ENCODE measurements around the gene GNAI2. TPM values are rescaled to one million over a fixed set of nuclear protein-coding genes. Genes with fewer than 3 reads are reported as not detected.

Gene GNAI2
- total and polyA plus RNA-seq, 7 experiments from 2014 or later, result 225 to 527 (median 397) TPM

GRCh38 chr3:50262778-50263177 lies 26.8 kb downstream of the GNAI2 start:
- Mint-ChIP-seq H3K4me1 (peaks cover 0 to 12% (median 3%) of the 10 kb centered on the region in 7 donors), H3K27ac (no peak overlapping the region), H3K27me3 (peaks cover 0 to 19% (median 0%) of the 10 kb centered on the region in 5 donors), H3K36me3 (peaks cover 0 to 5% (median 0%) of the 10 kb centered on the region in 5 donors), H3K4me3 (no peak overlapping the region), H3K9me3 (no peaks in the 10 kb centered on the region)
- POLR2A ChIA-PET, result interaction anchor here (0.7 kb wide), 1 partner anchor 71 kb away, joined by 3 read pairs; no protein-coding TSS in a partner anchor
- Histone ChIP-seq H3K27me3 (ENCODE audit: control insufficient read depth in 2 of 2, insufficient read depth in 2 of 2, low read length in 2 of 2) (no peaks in the 10 kb centered on the region), H3K4me1 (ENCODE audit: control insufficient read depth in 2 of 2, insufficient read depth in 2 of 2, low read length in 2 of 2) (peaks cover 6% of the 10 kb centered on the region in 2 donors), H3K36me3 (ENCODE audit: control insufficient read depth in 2 of 3, insufficient read depth in 3 of 3, low read length in 3 of 3) (peaks cover 0 to 18% (median 0%) of the 10 kb centered on the region in 3 experiments), H3K9me3 (ENCODE audit: control insufficient read depth in 2 of 3, low read length in 3 of 3) (no peaks in the 10 kb centered on the region), H3K4me3 (ENCODE audit: low read length) (no peak overlapping the region), H3K27ac (ENCODE audit: low read depth, low read length) (no peak overlapping the region)
- DNase-seq, result no peak
- intact Hi-C loops (cut with micrococcal nuclease), result no loop called here
- CTCF ChIA-PET, result interaction anchor here (0.6 to 1.4 kb wide), 4 partner anchors 16 to 71 kb away, joined by 3 to 6 read pairs (median 4); partner anchors contain the start of gene IFRD2
- no peak for ATAC-seq

GRCh38 chr3:50263478-50264382 lies 27.7 kb downstream of the GNAI2 start:
- no peaks in the 10 kb centered on the region for H3K27me3 ChIP-seq (ENCODE audit: control insufficient read depth in 2 of 2, insufficient read depth in 2 of 2, low read length in 2 of 2)
- peaks cover 0 to 8% (median 0%) of the 10 kb centered on the region in 3 experiments for H3K36me3 ChIP-seq (ENCODE audit: control insufficient read depth in 2 of 3, insufficient read depth in 3 of 3, low read length in 3 of 3)
- no peaks in the 10 kb centered on the region for H3K9me3 Mint-ChIP-seq
- H3K27ac Mint-ChIP-seq, result no peak overlapping the region
- no peak overlapping the region for H3K4me3 ChIP-seq (ENCODE audit: low read length)
- no peak overlapping the region for H3K27ac ChIP-seq (ENCODE audit: low read depth, low read length)
- H3K4me1 Mint-ChIP-seq, result peaks cover 0 to 12% (median 3%) of the 10 kb centered on the region in 7 donors
- H3K36me3 Mint-ChIP-seq, result no peaks in the 10 kb centered on the region
- peaks cover 6% of the 10 kb centered on the region in 2 donors for H3K4me1 ChIP-seq (ENCODE audit: control insufficient read depth in 2 of 2, insufficient read depth in 2 of 2, low read length in 2 of 2)
- POLR2A ChIA-PET, result interaction anchor here (0.6 to 0.7 kb wide), 2 partner anchors 40 to 70 kb away, joined by 3 to 5 read pairs; no protein-coding TSS in a partner anchor
- intact Hi-C loops (cut with micrococcal nuclease), result no loop called here
- ATAC-seq (no peak), DNase-seq (no peak)
- peaks cover 0 to 28% (median 0%) of the 10 kb centered on the region in 5 donors for H3K27me3 Mint-ChIP-seq
- H3K4me3 Mint-ChIP-seq, result no peak overlapping the region
- CTCF ChIA-PET, result interaction anchor here (0.6 to 1.4 kb wide), 5 partner anchors 17 to 359 kb away, joined by 3 to 6 read pairs (median 4); partner anchors contain the start of gene IFRD2
- no peaks in the 10 kb centered on the region for H3K9me3 ChIP-seq (ENCODE audit: control insufficient read depth in 2 of 3, low read length in 3 of 3)

GRCh38 chr3:50264383-50264963 lies 28.5 kb downstream of the GNAI2 start:
- H3K9me3 Mint-ChIP-seq, result no peaks in the 10 kb centered on the region
- intact Hi-C loops (cut with micrococcal nuclease), result no loop called here
- no peak overlapping the region for H3K27ac ChIP-seq (ENCODE audit: low read depth, low read length)
- peaks cover 0 to 30% (median 0%) of the 10 kb centered on the region in 5 donors for H3K27me3 Mint-ChIP-seq
- DNase-seq (no peak), ATAC-seq (no peak)
- H3K4me1 ChIP-seq (ENCODE audit: control insufficient read depth in 2 of 2, insufficient read depth in 2 of 2, low read length in 2 of 2), result peaks cover 4 to 6% of the 10 kb centered on the region in 2 donors
- peaks cover 0 to 8% (median 3%) of the 10 kb centered on the region in 7 donors for H3K4me1 Mint-ChIP-seq
- peaks cover 0 to under 1% (median 0%) of the 10 kb centered on the region in 3 experiments for H3K36me3 ChIP-seq (ENCODE audit: control insufficient read depth in 2 of 3, insufficient read depth in 3 of 3, low read length in 3 of 3)
- no peaks in the 10 kb centered on the region for H3K9me3 ChIP-seq (ENCODE audit: control insufficient read depth in 2 of 3, low read length in 3 of 3)
- H3K4me3 Mint-ChIP-seq, result no peak overlapping the region
- no peak overlapping the region for H3K27ac Mint-ChIP-seq
- CTCF ChIA-PET, result interaction anchor here (0.6 to 1.4 kb wide), 4 partner anchors 28 to 358 kb away, joined by 3 to 6 read pairs (median 4); partner anchors contain the start of gene IFRD2
- no peaks in the 10 kb centered on the region for H3K27me3 ChIP-seq (ENCODE audit: control insufficient read depth in 2 of 2, insufficient read depth in 2 of 2, low read length in 2 of 2)
- no peaks in the 10 kb centered on the region for H3K36me3 Mint-ChIP-seq
- H3K4me3 ChIP-seq (ENCODE audit: low read length), result no peak overlapping the region
- POLR2A ChIA-PET, result interaction anchor here (0.6 kb wide), 1 partner anchor 41 kb away, joined by 5 read pairs; no protein-coding TSS in a partner anchor

GRCh38 chr3:50264964-50265485 lies 29.0 kb downstream of the GNAI2 start:
- no peaks in the 10 kb centered on the region for H3K36me3 Mint-ChIP-seq
- H3K4me1 Mint-ChIP-seq, result peaks cover 0 to 5% (median 0%) of the 10 kb centered on the region in 7 donors
- CTCF ChIA-PET, result interaction anchor here (0.6 to 0.8 kb wide), 2 partner anchors 71 to 165 kb away, joined by 3 to 6 read pairs; no protein-coding TSS in a partner anchor
- H3K9me3 Mint-ChIP-seq, result no peaks in the 10 kb centered on the region
- peaks cover 0 to 30% (median 0%) of the 10 kb centered on the region in 5 donors for H3K27me3 Mint-ChIP-seq
- H3K4me3 Mint-ChIP-seq, result no peak overlapping the region
- POLR2A ChIA-PET, result no interaction called here
- intact Hi-C loops (cut with micrococcal nuclease), result no loop called here
- DNase-seq (no peak), ATAC-seq (no peak)
- no peak overlapping the region for H3K27ac Mint-ChIP-seq
- no peaks in the 10 kb centered on the region for H3K9me3 ChIP-seq (ENCODE audit: control insufficient read depth in 2 of 3, low read length in 3 of 3)
- H3K4me1 ChIP-seq (ENCODE audit: control insufficient read depth in 2 of 2, insufficient read depth in 2 of 2, low read length in 2 of 2), result peaks cover 0 to 6% of the 10 kb centered on the region in 2 donors
- no peak overlapping the region for H3K27ac ChIP-seq (ENCODE audit: low read depth, low read length)
- no peaks in the 10 kb centered on the region for H3K27me3 ChIP-seq (ENCODE audit: control insufficient read depth in 2 of 2, insufficient read depth in 2 of 2, low read length in 2 of 2)
- H3K4me3 ChIP-seq (ENCODE audit: low read length), result no peak overlapping the region
- no peaks in the 10 kb centered on the region for H3K36me3 ChIP-seq (ENCODE audit: control insufficient read depth in 2 of 3, insufficient read depth in 3 of 3, low read length in 3 of 3)

- CTCF ChIA-PET, result interaction anchor here (0.8 kb wide), 1 partner anchor 71 kb away, joined by 3 read pairs; no protein-coding TSS in a partner anchor
- no peak overlapping the region for H3K27ac ChIP-seq (ENCODE audit: low read depth, low read length)
- H3K9me3 Mint-ChIP-seq, result no peaks in the 10 kb centered on the region
These were observed 29.6 kb downstream of the GNAI2 start for GRCh38 chr3:50265571-50265970.

GRCh38 chr3:50266017-50266416 lies 30.0 kb downstream of the GNAI2 start:
- H3K27ac ChIP-seq (ENCODE audit: low read depth, low read length), result no peak overlapping the region
- Mint-ChIP-seq H3K27ac (peak overlapping the region in 4 of 9 donors; percentile 13 to 29 (median 23)), H3K4me3 (no peak overlapping the region), H3K27me3 (peaks cover 0 to 30% (median 0%) of the 10 kb centered on the region in 5 donors), H3K36me3 (no peaks in the 10 kb centered on the region), H3K4me1 (peaks cover 0 to 5% (median 0%) of the 10 kb centered on the region in 7 donors), H3K9me3 (no peaks in the 10 kb centered on the region)
- H3K4me1 ChIP-seq (ENCODE audit: control insufficient read depth in 2 of 2, insufficient read depth in 2 of 2, low read length in 2 of 2), result no peaks in the 10 kb centered on the region
- H3K9me3 ChIP-seq (ENCODE audit: control insufficient read depth in 2 of 3, low read length in 3 of 3), result no peaks in the 10 kb centered on the region
- H3K36me3 ChIP-seq (ENCODE audit: control insufficient read depth in 2 of 3, insufficient read depth in 3 of 3, low read length in 3 of 3), result no peaks in the 10 kb centered on the region
- no peak for ATAC-seq
- ChIA-PET CTCF (interaction anchor here (1.1 kb wide), 1 partner anchor 16 kb away, joined by 4 read pairs; no protein-coding TSS in a partner anchor), POLR2A (no interaction called here)
- H3K27me3 ChIP-seq (ENCODE audit: control insufficient read depth in 2 of 2, insufficient read depth in 2 of 2, low read length in 2 of 2), result no peaks in the 10 kb centered on the region
- no peak overlapping the region for H3K4me3 ChIP-seq (ENCODE audit: low read length)
- DNase-seq, result no peak
- intact Hi-C loops (cut with micrococcal nuclease), result no loop called here

More at GRCh38 chr3:50265571-50265970, 29.6 kb downstream of the GNAI2 start:
- POLR2A ChIA-PET, result no interaction called here
- Histone ChIP-seq H3K4me1 (ENCODE audit: control insufficient read depth in 2 of 2, insufficient read depth in 2 of 2, low read length in 2 of 2) (peaks cover 0 to 3% of the 10 kb centered on the region in 2 donors), H3K4me3 (ENCODE audit: low read length) (no peak overlapping the region), H3K27me3 (ENCODE audit: control insufficient read depth in 2 of 2, insufficient read depth in 2 of 2, low read length in 2 of 2) (no peaks in the 10 kb centered on the region), H3K36me3 (ENCODE audit: control insufficient read depth in 2 of 3, insufficient read depth in 3 of 3, low read length in 3 of 3) (no peaks in the 10 kb centered on the region), H3K9me3 (ENCODE audit: control insufficient read depth in 2 of 3, low read length in 3 of 3) (no peaks in the 10 kb centered on the region)
- H3K27ac Mint-ChIP-seq, result peak overlapping the region in 2 of 9 donors; percentile 21 to 29
- no peak overlapping the region for H3K4me3 Mint-ChIP-seq
- no peaks in the 10 kb centered on the region for H3K36me3 Mint-ChIP-seq
- DNase-seq, result no peak
- H3K27me3 Mint-ChIP-seq, result peaks cover 0 to 30% (median 0%) of the 10 kb centered on the region in 5 donors
- intact Hi-C loops (cut with micrococcal nuclease), result no loop called here
- ATAC-seq, result no peak
- peaks cover 0 to 5% (median 0%) of the 10 kb centered on the region in 7 donors for H3K4me1 Mint-ChIP-seq

All from naive thymus-derived CD4-positive, alpha-beta T cell (primary cell).